GM18873 (cell line): Measurements from ENCODE around the gene LEPR.
"Not testable (repeated sequence)": the region's sequence is repeated elsewhere in the genome, so short reads cannot be mapped to it uniquely, and the experiment has no call there.

Experiments
- ATAC-seq: cut with Tn5 transposase; IDR thresholded peaks from one replicate; pipeline ENCODE4 v1.9.1; 2021; ENCODE audit warnings: mild to moderate bottlenecking, moderate library complexity, moderate number of reproducible peaks; ENCODE audit not compliant: unreplicated experiment, low FRiP score

The LEPR gene, protein sequence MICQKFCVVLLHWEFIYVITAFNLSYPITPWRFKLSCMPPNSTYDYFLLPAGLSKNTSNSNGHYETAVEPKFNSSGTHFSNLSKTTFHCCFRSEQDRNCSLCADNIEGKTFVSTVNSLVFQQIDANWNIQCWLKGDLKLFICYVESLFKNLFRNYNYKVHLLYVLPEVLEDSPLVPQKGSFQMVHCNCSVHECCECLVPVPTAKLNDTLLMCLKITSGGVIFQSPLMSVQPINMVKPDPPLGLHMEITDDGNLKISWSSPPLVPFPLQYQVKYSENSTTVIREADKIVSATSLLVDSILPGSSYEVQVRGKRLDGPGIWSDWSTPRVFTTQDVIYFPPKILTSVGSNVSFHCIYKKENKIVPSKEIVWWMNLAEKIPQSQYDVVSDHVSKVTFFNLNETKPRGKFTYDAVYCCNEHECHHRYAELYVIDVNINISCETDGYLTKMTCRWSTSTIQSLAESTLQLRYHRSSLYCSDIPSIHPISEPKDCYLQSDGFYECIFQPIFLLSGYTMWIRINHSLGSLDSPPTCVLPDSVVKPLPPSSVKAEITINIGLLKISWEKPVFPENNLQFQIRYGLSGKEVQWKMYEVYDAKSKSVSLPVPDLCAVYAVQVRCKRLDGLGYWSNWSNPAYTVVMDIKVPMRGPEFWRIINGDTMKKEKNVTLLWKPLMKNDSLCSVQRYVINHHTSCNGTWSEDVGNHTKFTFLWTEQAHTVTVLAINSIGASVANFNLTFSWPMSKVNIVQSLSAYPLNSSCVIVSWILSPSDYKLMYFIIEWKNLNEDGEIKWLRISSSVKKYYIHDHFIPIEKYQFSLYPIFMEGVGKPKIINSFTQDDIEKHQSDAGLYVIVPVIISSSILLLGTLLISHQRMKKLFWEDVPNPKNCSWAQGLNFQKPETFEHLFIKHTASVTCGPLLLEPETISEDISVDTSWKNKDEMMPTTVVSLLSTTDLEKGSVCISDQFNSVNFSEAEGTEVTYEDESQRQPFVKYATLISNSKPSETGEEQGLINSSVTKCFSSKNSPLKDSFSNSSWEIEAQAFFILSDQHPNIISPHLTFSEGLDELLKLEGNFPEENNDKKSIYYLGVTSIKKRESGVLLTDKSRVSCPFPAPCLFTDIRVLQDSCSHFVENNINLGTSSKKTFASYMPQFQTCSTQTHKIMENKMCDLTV

DNA sequence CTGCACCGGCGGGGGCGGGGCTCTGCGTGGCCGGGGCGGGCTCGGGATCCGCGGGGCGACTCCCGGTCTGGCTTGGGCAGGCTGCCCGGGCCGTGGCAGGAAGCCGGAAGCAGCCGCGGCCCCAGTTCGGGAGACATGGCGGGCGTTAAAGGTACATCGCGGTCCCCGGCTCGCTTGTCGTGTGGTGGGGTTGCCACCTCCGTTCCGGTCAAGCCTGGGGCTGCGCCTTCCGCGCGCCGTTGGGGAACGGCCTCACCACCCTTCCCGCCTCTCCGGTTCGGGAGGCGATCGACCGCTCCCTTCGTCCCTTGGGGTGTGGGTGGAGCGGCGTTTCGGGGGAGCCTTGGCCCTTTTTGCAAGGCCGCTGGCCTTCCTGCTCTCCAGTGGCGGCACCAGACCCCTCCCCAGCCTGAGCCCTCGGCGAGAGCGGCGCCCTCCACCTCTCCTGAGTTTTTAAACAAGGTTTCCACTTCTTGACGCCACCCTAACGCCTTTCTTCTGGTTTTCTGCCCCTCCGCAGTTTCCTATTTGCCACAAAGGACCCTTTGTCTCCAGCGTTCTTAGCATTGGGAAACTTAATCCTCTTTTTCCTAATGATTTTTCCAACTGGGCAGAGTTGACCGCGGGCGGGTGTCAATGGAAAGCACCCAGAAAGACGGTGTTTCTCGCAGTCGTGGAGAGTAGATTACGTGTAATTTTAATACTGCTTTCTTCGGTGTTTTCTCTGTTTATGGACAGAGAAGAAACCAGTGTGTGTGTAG, at the start of gene LEPR, which contains the start of gene LEPROT:
Gene LEPR, plus strand, starts transcription at position 79 of the 761 bp plus-strand sequence. CDS start 144,898 bp downstream, outside the sequence.
Gene LEPROT, plus strand, starts transcription at position 79 of the 761 bp plus-strand sequence. Its CDS starts 57 bp downstream, at position 136.
- no peak for ATAC-seq

DNA sequence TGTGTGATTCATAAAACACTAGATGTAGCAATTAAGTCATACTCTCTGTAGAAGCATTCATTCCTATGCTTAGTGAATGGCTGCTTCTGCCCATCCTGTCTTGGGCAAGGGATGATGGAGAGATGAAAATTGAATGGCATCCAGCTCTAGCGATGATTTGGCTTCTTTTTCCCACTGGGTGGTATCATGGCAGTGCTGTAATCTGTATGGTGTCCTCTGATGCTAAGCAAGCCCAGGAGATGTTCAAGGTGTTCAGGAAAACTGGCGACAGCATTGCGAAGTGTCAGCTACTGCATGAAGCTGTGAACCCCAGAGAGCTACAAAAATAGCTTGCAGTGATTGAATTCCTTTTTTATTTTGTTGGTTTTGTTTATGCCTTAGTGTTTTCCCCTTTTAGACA, 48.9 kb upstream of the LEPR start:
- ATAC-seq: no peak

DNA sequence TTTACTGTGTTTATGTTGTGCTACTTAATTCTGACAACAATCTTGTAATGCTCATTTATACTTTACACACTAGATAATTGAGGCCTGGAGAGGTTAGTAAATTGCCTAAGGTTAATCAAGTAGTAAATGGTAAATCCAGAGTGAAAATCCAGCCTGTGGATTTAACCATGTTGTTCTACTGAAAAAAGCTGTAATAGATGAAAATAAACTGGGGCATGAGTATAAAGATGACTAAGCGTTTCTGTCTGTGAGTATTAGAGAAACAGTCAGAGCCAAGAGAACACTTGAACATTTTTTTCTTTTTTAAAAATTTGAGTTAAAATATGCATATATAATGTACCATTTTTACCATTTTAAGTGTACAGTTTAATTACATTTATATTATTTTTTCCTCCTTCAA, 47.9 kb upstream of the LEPR start:
- no peak for ATAC-seq

DNA sequence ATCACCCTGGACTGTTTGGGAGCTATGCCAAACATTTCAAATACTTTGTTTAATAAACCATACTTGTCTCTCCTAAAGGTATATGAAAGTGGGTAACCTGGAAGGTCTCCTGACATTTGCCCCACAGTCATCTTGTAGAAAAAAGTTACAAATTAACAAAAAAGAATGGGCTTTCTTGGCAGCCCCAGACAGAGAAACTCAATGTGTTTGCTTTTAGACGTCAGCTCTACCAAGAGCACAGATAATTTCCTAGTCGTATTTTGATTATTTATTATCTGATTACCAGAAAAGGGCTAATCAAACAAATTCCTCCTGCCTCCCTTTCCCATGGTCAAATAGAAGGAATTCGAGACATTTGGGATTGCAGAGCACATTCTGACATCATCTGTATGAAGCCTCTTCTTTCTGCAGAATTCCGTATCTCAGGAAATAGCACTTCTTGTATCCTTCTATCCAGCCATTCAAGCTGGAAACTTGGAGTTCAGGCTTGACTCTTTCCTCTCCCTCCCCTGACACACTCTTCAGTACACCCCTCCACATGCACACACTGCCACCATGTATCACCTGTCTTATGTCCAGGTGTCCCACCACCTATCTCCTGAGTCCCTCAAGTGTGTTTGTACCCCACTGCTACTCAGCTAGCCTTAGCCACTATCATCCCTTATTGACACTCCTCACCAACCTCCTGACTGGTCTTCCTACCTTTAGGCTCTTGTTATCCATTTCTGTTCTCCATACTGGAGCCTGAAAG, 42.8 kb upstream of the LEPR start:
- no peak for ATAC-seq

DNA sequence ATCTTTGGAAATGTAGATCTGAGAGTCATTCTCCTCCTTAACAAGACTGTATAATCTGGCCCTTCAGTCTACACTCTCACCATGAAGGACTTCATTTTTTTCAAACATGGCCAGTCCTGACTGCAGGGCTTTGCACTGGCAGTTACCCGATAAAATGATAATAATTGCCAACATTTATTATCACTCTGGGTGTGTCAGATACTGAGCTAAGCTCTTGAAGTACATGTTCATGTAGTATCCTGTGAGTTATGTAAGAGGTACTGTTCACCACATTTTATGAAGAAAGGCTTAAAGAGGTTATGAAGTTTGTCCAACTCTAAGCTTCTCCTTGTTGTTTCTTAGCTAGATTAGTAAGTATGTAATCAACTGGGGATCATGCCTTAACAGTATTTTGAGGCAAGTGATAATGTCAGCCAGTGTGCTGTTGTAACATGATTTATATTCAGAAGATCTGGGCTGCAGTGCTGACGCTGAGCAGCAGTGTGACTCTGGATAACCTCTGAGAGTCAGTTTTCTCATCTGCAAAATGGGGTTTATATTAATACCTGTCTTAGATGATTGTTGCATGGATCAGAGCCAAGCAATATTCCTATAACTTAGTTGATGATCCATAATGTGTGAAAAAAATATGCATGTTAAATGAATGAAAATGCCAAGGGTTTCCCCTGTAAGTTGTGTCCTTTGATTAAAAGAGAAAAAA, 42.1 kb upstream of the LEPR start:
- ATAC-seq: no peak

DNA sequence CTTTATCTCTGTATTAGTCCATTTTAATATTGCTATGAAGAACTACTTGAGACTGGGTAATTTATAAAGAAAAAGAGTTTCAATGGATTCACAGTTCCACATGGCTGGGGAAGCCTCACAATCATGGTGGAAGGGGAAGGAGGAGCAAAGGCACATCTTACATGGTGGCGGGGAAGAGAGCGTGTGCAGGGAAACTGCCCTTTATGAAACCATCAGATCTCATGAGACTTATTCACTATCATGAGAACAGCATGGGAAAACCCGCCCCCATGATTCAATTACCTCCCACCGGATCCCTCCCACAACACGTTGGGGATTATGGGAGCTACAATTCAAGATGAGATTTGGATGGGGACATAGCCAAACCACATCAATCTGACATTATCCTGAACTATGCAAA, 36.0 kb upstream of the LEPR start:
- ATAC-seq: not testable (repeated sequence)

DNA sequence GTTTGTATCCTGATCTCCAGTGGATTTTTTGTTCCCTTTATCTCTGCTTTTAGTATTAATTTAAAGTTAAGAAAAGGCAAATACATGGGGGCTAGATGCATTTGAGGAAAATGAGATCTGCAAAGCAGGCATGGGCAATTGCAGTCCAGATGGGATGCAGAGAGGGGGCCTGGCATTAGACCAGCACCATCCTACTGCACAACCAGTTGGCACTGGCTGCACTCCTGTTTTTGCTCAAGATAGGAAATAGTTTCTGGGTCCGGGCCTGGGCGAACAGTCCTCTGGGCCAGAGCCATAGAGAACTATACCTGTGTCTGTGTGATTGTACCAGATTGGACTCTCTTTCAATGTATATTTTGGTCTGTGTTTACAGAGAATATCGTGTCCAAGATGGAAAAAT, 34.0 kb upstream of the LEPR start:
- no peak for ATAC-seq

DNA sequence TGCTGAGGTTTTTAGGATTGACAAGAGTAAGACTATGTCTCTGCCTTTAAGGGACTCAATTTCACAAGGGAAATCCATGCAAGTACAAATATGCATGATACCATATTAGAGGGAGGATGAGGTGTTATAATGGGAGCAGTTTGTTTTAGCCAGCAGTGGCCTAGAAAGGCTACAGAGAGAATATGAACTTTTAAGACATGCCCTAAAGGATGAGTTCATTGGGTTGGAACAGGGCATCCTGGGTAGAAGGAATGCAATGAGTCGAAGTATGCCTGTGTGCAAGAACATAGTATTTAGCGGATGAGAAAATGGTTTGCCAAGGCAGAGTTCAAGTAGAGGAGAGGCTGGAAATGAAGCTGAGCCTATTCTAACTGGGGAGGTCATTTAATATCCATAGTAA, 32.6 kb upstream of the LEPR start:
- no peak for ATAC-seq

DNA sequence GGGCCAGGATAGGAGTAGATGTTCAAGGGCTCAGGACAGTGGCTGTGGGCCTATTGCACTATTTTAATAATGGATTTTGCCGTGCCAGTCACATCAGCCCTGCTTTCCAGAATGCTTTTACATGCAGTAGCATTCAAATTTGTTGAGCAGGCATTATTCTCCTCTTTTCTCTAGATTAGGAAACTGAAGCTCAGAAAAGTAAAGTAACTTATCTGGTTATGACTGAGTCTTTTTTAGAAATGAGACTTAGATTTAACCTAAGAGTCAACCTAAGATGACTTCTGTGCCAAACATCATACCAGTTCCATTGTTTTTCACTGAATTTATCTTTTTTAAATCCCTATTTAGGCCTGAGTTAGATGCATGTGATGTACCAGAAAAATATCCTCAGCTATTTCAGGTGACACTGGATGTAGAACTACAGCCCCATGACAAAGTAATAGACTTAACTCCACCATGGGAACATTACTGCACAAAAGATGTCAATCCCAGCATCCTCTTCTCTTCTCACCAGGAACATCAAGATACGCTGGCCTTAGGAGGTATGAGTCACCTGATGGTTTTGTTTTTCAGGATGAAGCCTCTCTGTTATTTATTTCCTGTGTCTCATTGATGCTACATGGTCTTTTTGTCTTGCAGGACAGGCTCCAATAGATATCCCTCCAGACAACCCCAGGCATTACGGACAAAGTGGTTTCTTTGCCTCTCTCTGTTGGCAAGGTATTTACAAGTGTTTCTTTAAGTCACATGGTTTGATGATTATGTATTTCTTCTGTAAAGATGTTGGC, 31.4 kb upstream of the LEPR start:
- ATAC-seq: no peak

DNA sequence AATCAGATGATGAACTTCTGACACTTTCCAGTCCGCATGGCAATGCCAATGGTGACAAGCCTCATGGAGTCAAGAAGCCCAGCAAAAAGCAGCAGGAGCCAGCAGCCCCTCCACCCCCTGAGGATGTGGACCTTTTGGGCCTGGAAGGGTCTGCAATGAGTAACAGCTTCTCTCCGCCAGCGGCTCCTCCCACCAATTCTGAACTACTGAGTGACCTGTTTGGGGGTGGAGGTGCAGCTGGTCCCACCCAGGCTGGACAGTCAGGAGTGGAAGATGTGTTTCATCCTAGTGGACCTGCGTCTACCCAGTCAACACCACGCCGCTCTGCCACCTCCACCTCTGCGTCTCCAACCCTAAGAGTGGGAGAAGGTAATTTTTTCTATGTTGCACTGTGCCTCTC, 28.0 kb upstream of the LEPR start:
- no peak for ATAC-seq

DNA sequence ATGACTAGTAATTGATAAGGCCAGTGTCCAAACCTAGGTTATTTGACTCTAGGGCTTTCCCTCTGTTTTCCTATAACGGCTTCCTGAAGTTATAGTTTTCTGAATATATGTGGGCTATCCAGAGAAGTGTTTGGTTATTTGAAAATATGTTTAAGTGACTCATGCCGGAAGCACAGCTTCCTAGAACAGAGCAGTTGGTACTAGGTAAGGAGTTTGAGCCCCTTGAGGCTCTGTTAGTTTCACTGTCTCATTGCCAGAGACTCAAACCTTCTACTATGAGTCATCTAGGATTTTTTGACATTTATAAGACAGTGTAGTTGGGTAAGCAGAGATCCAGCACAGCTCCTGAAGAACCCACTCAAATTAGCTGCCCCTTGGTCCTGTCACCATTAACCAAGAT, 27.1 kb upstream of the LEPR start:
- peak; percentile 99 for ATAC-seq

DNA sequence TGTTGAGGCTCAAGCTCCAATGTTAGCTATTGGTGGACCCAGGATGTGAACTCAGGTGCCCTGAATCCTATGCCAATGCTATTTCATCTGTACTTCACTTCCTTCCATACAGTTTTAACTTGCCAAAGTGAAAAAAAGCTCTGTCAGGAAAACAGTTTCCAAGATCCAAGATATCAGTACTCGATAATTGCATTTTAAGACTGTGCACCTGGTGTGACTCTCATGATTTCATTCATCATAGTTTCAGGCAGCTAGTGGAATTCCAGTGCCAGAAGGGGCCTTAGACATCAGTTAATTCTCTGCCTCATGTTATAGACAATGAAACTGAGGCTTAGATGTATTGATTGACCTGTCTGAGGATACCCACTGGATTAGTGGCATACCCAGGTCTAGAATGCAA, 26.5 kb upstream of the LEPR start:
- ATAC-seq: no peak

DNA sequence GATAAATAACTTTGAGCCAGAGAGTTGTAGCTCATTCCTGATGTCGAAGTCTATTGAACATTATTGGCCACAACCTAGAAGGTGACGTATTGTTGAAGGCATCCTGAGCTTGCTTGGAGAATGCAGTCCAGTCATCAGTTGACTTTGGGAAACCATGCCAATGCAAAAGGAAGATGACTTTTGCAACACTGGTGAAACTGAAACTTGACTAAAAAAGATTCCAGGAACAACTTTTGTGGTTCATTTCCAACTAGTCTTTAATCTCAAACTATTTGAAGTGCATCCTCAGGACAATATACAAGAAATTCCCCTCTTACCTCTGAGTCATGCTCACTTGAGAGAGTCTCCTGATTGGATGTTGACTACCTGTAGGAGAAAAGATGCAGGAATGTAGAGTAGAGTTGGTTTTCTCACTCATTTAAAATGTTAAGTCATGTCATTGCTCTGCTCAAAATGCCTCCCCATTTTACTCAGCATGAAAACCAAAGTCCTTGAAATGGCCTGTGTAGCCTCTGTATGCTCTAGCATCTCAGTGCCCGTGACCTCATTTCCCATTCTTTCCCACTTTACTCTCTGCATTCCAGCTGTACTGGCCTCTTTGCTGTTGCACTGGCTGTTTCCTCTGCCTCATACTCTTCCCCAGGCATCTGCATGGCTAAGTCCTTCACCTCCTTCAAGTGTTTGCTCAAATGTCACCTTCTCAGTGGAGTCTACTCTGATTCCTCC, 24.4 kb upstream of the LEPR start:
- ATAC-seq: no peak

DNA sequence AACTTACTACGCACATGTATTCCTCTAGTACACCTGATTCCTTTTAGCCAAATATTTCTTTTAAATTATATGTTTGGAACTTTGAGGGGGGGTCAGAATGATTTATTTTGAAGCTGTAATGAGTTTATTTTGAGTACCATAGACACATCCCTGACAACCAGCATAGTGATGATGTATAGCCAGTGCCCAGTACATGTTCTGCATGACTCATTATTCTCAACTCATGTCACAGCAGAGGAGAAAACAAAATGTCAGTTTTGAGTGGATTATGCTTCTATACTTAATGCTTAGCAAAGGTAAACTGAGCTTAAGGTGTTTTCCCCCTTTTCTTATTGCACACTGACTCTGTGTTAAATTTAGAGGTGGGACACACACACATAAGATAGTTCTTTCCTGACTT, 22.4 kb upstream of the LEPR start:
- ATAC-seq: no peak

DNA sequence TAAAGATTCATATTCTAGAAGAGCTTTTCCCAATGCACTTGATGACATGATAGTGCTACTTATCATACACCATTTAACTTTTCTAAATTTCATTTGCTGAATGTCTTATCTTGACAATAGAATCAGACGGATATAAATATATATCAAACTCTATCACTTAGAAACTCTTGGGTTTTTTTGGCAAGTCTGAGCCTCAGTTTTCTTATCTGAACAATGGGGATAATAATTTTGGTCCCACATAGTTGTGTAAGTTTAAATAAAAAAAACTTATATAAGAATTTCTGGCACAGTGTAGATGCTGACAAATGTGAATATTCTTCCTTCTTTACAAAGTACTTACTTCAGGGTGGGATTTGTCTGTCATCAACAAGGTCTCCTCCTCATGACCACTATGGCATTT, 21.5 kb upstream of the LEPR start:
- no peak for ATAC-seq

DNA sequence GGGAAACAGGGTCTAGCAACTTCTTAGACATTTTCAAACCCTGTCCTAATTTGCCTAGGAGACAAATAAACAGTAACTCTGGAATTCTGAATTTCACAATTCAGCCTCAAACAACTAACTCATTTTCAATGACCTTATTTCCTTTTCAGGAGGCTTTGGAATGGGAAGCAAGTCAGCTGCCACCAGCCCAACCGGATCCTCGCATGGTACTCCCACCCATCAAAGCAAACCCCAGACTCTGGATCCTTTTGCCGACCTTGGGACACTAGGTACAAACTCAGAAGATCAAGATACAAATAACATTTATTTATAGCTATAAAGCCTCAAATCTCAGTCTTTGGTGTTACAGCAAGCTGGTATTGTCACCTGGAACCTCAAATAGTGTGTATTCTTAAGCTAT, 18.9 kb upstream of the LEPR start:
- ATAC-seq: no peak

DNA sequence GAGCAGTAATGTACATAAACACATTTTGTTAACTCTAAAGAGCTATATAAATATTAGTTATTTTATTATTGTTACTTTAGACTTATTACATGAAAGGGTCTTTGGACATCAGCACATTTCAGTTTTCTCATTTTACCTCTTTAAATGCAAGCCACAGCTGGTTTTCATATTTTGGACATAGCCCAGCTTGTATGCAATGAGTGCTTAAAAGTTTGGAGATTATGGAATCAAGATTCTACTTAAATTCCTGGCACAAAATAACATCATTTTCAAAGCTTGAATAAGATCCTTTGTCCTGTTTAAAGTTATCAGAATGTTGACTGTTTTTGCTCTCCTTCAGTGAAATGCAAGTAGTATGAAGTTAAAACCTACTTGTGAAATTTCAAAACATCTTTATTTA, 15.5 kb upstream of the LEPR start:
- no peak for ATAC-seq

DNA sequence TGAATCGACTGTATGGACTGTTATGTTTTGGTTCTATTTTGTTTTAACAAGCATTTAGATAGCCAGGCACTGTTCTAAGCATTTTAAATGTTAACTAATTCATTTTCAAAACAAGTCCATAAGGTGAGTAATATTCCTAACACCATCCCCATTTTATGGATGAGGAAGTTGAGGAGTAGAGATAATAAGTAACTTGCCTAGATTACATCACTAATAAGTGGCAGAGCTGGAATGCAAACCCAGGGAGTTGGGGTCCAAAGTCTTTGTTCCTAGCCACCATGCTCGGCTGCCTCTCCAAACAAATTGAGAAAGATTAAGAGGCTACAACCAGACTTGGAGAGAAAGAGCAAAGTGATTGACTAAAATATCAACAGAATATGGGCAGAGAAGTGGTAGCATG, 12.6 kb upstream of the LEPR start:
- ATAC-seq: no peak
